Activated T-helper 9 cell treated with anti-CD3 and anti-CD28 coated beads, Interleukin-2, amount 50 U/mL, for 16 hours (primary cell): ENCODE measurements around the gene CDC25A.

ENCODE experiments used
- DNase-seq: peaks from one replicate; pipeline ENCODE4 v3.0.0-alpha.2; 2020; ENCODE audit warnings: low read depth

The CDC25A gene

GRCh38 chr3:48194446-48195071, 6.3 kb upstream of the CDC25A start:
- DNase-seq, result no peak

- DNase-seq, result no peak
These were observed 2.7 kb upstream of the CDC25A start for GRCh38 chr3:48190911-48191310.

- DNase-seq, result no peak
These were observed 1.1 kb upstream of the CDC25A start for GRCh38 chr3:48189321-48189720.

GRCh38 chr3:48187579-48188265, 495 bp downstream of the CDC25A start:
- DNase-seq, result peak; percentile 14

GRCh38 chr3:48187301-48187578, 977 bp downstream of the CDC25A start:
- no peak for DNase-seq

GRCh38 chr3:48186631-48187300, 1.5 kb downstream of the CDC25A start:
- DNase-seq, result no peak

- DNase-seq, result no peak
These were observed 3.1 kb downstream of the CDC25A start for GRCh38 chr3:48185129-48185528.

GRCh38 chr3:48184299-48184698, 3.9 kb downstream of the CDC25A start:
- DNase-seq, result no peak

- no peak for DNase-seq
These were observed 7.5 kb downstream of the CDC25A start for GRCh38 chr3:48180531-48181253.

- no peak for DNase-seq
These were observed 8.2 kb downstream of the CDC25A start for GRCh38 chr3:48180021-48180420.

GRCh38 chr3:48178072-48178471, 10.1 kb downstream of the CDC25A start:
- DNase-seq, result no peak

GRCh38 chr3:48157950-48158376, 30.3 kb downstream of the CDC25A start:
- peak; percentile 8 for DNase-seq

- no peak for DNase-seq
These were observed 30.9 kb downstream of the CDC25A start for GRCh38 chr3:48157202-48157840.

GRCh38 chr3:48156163-48156562, 32.1 kb downstream of the CDC25A start:
- DNase-seq, result no peak

- DNase-seq, result no peak
These were observed 33.1 kb downstream of the CDC25A start for GRCh38 chr3:48155122-48155521.

- DNase-seq, result no peak
These were observed 36.3 kb downstream of the CDC25A start for GRCh38 chr3:48151807-48152427.

- peak; percentile 8 for DNase-seq
These were observed 37.0 kb downstream of the CDC25A start for GRCh38 chr3:48151058-48151806.

- DNase-seq, result no peak
These were observed 44.2 kb downstream of the CDC25A start for GRCh38 chr3:48143992-48144391.

GRCh38 chr3:48143567-48143966, 44.6 kb downstream of the CDC25A start:
- DNase-seq, result no peak

- DNase-seq, result no peak
These were observed 45.8 kb downstream of the CDC25A start for GRCh38 chr3:48142316-48142870.

GRCh38 chr3:48141604-48142137, 46.5 kb downstream of the CDC25A start:
- DNase-seq, result no peak
